NCI-H1092 treated with DMSO at 0.1 percent for 48 hours (cell line): Measurements from ENCODE around the gene LMO2.

Experiments used
- DNase-seq: peaks from one replicate; lab custom pipeline; 2025; lab: John Stamatoyannopoulos, UW

LMO2 gene

GRCh38 chr11:33819278-33820035 is 72.4 kb downstream of the LMO2 start:
- DNase-seq: no peak
